Ascending aorta (tissue), 2 donors: ENCODE data around the gene EIF2AK2. TPM values are rescaled to one million over a fixed set of nuclear protein-coding genes. Genes with fewer than 3 reads are reported as not detected.
A peak's percentile ranks its signal among the peaks of the same experiment; 100 is the strongest.
"Not testable (repeated sequence)": the region's sequence is repeated elsewhere in the genome, so short reads cannot be mapped to it uniquely, and the experiment has no call there.

Source experiments
- DNase-seq, 2 donors: peaks; one replicate each; pipeline ENCODE4 v3.0.0-alpha.2; 2019; ENCODE audit warnings: low spot score in 2 of 2
- H3K27ac ChIP-seq, 2 donors: fragments of 200-600 bp; sonication (generic); one replicate each; pipeline ENCODE4 v1.5.1; 2016 to 2017; ENCODE audit warnings: mild to moderate bottlenecking in 1 of 2
- H3K27me3 ChIP-seq: fragments of 200-600 bp; sonication (generic); one replicate; pipeline ENCODE4 v1.5.1; 2017
- H3K36me3 ChIP-seq, 2 donors: fragments of 200-600 bp; sonication (generic); one replicate each; pipeline ENCODE4 v1.5.1; 2016
- H3K4me1 ChIP-seq, 2 donors: fragments of 200-600 bp; sonication (generic); one replicate each; pipeline ENCODE4 v1.5.1; 2016 to 2017; ENCODE audit warnings: mild to moderate bottlenecking in 1 of 2
- H3K4me3 ChIP-seq, 2 donors: fragments of 200-600 bp; sonication (generic); one replicate each; pipeline ENCODE4 v1.5.1; 2016 to 2017; ENCODE audit warnings: mild to moderate bottlenecking in 1 of 2
- H3K9me3 ChIP-seq, 2 donors: fragments of 200-600 bp; sonication (generic); one replicate each; pipeline ENCODE4 v1.5.1; 2016
- CTCF ChIP-seq, 3 experiments: fragments of 200-600 bp in 2 of 3; fragments of 450-650 bp in 1 of 3; sonication (generic) in 2 of 3; IDR thresholded peaks; one replicate each; pipeline ENCODE4 v1.5.1; 2016 to 2019; ENCODE audit warnings: antibody characterized with exemption in 3 of 3, mild to moderate bottlenecking in 1 of 3, moderate library complexity in 1 of 3
- intact Hi-C: fragments of 100-400 bp; cut with DNase I; formaldehyde crosslinking; loops from one replicate; pipeline ENCODE4 v1.15.1; 2023
- total RNA-seq: library from RNA; depleted of rRNA; stranded (reverse); fragments of >200 nt; gene quantifications from one replicate; pipeline ENCODE4 v1.1.0, GENCODE V29; 2016

The EIF2AK2 gene
- 10.6 TPM for total RNA-seq

GRCh38 chr2:37156857-37157714 lies at the start of gene EIF2AK2:
TSS of gene EIF2AK2 (minus strand) at chr2:37156980. CDS start at chr2:37147806, 9,174 bp downstream.
- Histone ChIP-seq H3K4me3 (peak within 1 kb of the TSS; percentile 86 to 98), H3K27ac (peak within 1 kb of the TSS; percentile 77 to 85), H3K27me3 (no peaks in the 10 kb centered on the region), H3K4me1 (peaks cover 6 to 16% of the 10 kb centered on the region in 2 donors), H3K9me3 (no peaks in the 10 kb centered on the region), H3K36me3 (peaks cover 0 to 4% of the 10 kb centered on the region in 2 donors)
- intact Hi-C loops = loop anchor here (2.0 to 5.0 kb wide), 2 partner anchors 40 to 170 kb away; partner anchors contain the start of gene CEBPZOS
- peak; percentile 49 to 90 for DNase-seq
- TF ChIP-seq CTCF (IDR thresholded peaks at IDR 0.05) = no peak

- no peak for TF ChIP-seq CTCF (IDR thresholded peaks at IDR 0.05)
- Histone ChIP-seq H3K27me3 (no peaks in the 10 kb centered on the region), H3K4me3 (no peak overlapping the region), H3K27ac (no peak overlapping the region), H3K4me1 (no peaks in the 10 kb centered on the region), H3K9me3 (peaks cover 27 to 75% of the 10 kb centered on the region in 2 donors), H3K36me3 (peaks cover 86 to 100% of the 10 kb centered on the region in 2 donors)
- no peak for DNase-seq
- intact Hi-C loops = no loop called here
Measured at GRCh38 chr2:37205689-37206341, 49.0 kb upstream of the EIF2AK2 start.

GRCh38 chr2:37205071-37205661 lies 48.4 kb upstream of the EIF2AK2 start:
- H3K4me3 ChIP-seq, intact Hi-C loops, H3K4me1 ChIP-seq, DNase-seq, H3K27ac ChIP-seq, H3K27me3 ChIP-seq: not testable (repeated sequence)
- H3K9me3 ChIP-seq = peaks cover 27 to 69% of the 10 kb centered on the region in 2 donors
- H3K36me3 ChIP-seq = peaks cover 85 to 100% of the 10 kb centered on the region in 2 donors

GRCh38 chr2:37203708-37204107 lies 46.9 kb upstream of the EIF2AK2 start:
- TF ChIP-seq CTCF (IDR thresholded peaks at IDR 0.05) = no peak
- Histone ChIP-seq H3K36me3 (peaks cover 75 to 89% of the 10 kb centered on the region in 2 donors), H3K27ac (no peak overlapping the region), H3K4me1 (no peaks in the 10 kb centered on the region), H3K9me3 (peaks cover 14 to 54% of the 10 kb centered on the region in 2 donors), H3K4me3 (no peak overlapping the region), H3K27me3 (no peaks in the 10 kb centered on the region)
- intact Hi-C loops = no loop called here
- DNase-seq = no peak

GRCh38 chr2:37201766-37202165 lies 45.0 kb upstream of the EIF2AK2 start:
- TF ChIP-seq CTCF (IDR thresholded peaks at IDR 0.05) = no peak
- intact Hi-C loops = no loop called here
- H3K27ac ChIP-seq = no peak overlapping the region
- H3K4me1 ChIP-seq = peaks cover 0 to 5% of the 10 kb centered on the region in 2 donors
- DNase-seq = no peak
- peaks cover 65 to 70% of the 10 kb centered on the region in 2 donors for H3K36me3 ChIP-seq
- H3K27me3 ChIP-seq = no peaks in the 10 kb centered on the region
- no peak overlapping the region for H3K4me3 ChIP-seq
- H3K9me3 ChIP-seq = peaks cover 0 to 36% of the 10 kb centered on the region in 2 donors
